Heart left ventricle (tissue), 16 donors: ENCODE results near the gene CALR. TPM values are rescaled to one million over a fixed set of nuclear protein-coding genes. Genes with fewer than 3 reads are reported as not detected.
"Not testable (repeated sequence)": the region's sequence is repeated elsewhere in the genome, so short reads cannot be mapped to it uniquely, and the experiment has no call there.

ENCODE experiments used
- ATAC-seq, 4 donors: fragments of 200-7000 bp; cut with Tn5 transposase; one replicate each; pipeline ENCODE4 v1.9.1; 2020 to 2022; ENCODE audit warnings: moderate library complexity in 4 of 4, mild to moderate bottlenecking in 3 of 4, moderate number of reproducible peaks in 1 of 4
- DNase-seq, 5 donors: peaks; one replicate each; pipeline ENCODE4 v3.0.0-alpha.2; 2020
- H3K27ac ChIP-seq, 12 donors: fragments of 200-600 bp; sonication (generic) in 4 of 12; one replicate each; pipeline versions ENCODE4 v1.5.0 to v1.8.0; 2016 to 2022; ENCODE audit warnings: mild to moderate bottlenecking in 2 of 12
- H3K27me3 ChIP-seq, 9 donors: fragments of 200-600 bp; sonication (generic) in 2 of 9; one replicate each; pipeline versions ENCODE4 v1.5.1 to v1.8.0; 2016 to 2022; ENCODE audit warnings: mild to moderate bottlenecking in 3 of 9
- H3K36me3 ChIP-seq, 9 donors: fragments of 200-600 bp; sonication (generic) in 2 of 9; one replicate each; pipeline versions ENCODE4 v1.5.0 to v1.8.0; 2018 to 2022; ENCODE audit warnings: mild to moderate bottlenecking in 2 of 9
- H3K4me1 ChIP-seq, 12 donors: fragments of 200-600 bp; sonication (generic) in 4 of 12; one replicate each; pipeline versions ENCODE4 v1.5.0 to v1.8.0; 2016 to 2022; ENCODE audit warnings: mild to moderate bottlenecking in 3 of 12
- H3K4me3 ChIP-seq, 12 donors: fragments of 200-600 bp; sonication (generic) in 4 of 12; one replicate each; pipeline versions ENCODE4 v1.5.0 to v1.8.0; 2017 to 2022; ENCODE audit warnings: mild to moderate bottlenecking in 9 of 12, moderate library complexity in 4 of 12
- H3K9me3 ChIP-seq, 12 donors: fragments of 200-600 bp; sonication (generic) in 4 of 12; one replicate each; pipeline versions ENCODE4 v1.5.0 to v1.8.0; 2016 to 2022; ENCODE audit warnings: mild to moderate bottlenecking in 1 of 12
- CTCF ChIP-seq, 12 donors: fragments of 200-600 bp; sonication (generic) in 4 of 12; IDR thresholded peaks; one replicate each; pipeline versions ENCODE4 v1.5.0 to v1.8.0; 2018 to 2022; ENCODE audit warnings: antibody characterized with exemption in 12 of 12, mild to moderate bottlenecking in 5 of 12
- POLR2A ChIP-seq, 2 donors: fragments of 450-650 bp; IDR thresholded peaks; one replicate each; pipeline ENCODE4 v1.6.1; 2017; ENCODE audit warnings: antibody characterized with exemption in 2 of 2, mild to moderate bottlenecking in 2 of 2, moderate library complexity in 2 of 2
- WGBS, 4 donors: extraction: QIAGEN DNeasy Blood & Tissue Kit in 2 of 4; methylation state at CpG; one replicate each; pipeline versions ENCODE4 v1.1.5 to v1.1.7; 2013 to 2018; 5-methylcytosine and 5-hydroxymethylcytosine counted together
- intact Hi-C, 10 donors: fragments of 100-400 bp; cut with DNase I; formaldehyde crosslinking; loops; one replicate each; pipeline versions ENCODE4 v1.11.1 to v1.14.2; 2022
- polyA plus RNA-seq, 2 donors: library from polyadenylated mRNA; stranded (reverse); fragments of 200-250 nt; gene quantifications; one replicate each; pipeline ENCODE4 v1.2.3, GENCODE V29; 2013
- total RNA-seq, 9 donors: library from RNA; depleted of rRNA in 2 of 9; stranded (reverse); fragments of >200 nt in 2 of 9; fragmentation: NEBNext Ultra II Directional in 3 of 9; extraction: Animal tissue kit (Norgen Biotek cat#: 25700) in 3 of 9; gene quantifications; one replicate each; pipeline versions ENCODE4 v1.1.0 to v1.2.4, GENCODE V29; 2016 to 2023
- donor health status: ischemic (EF 13 %, LVEDD 7.1; RV severe dilation, severe dysfunction).
- donor health status: healthy with polysubstance abuse.
- donor health status: DM: no; HTN: yes; CAD: no.
- donor health status: DM: no; HTN: no; CAD: no.
- donor health status: ischemic (EF 25% LVEDD 6.9; RV normal size, moderate dysfunction).
- donor health status: ischemic (EF 25% LVEDD 5.7; RV mildly dilated, moderate dysfunction).
- donor health status: healthy.
- donor health status: DM: yes; HTN: yes; CAD: no.
- donor health status: ischemic (EF 35%, LVEDD 5.7; RV mildly dilated, moderate dysfunction).
- donor health status: nonischemic (EF 11% LVEDD 7.7; RV severe dilation, severe dysfunction).
- donor health status: DM: yes; HTN: yes; CAD: no.
- donor health status: PGD.
- donor health status: ischemic (EF 29% LVEDD 5.4; RV normal size, mild dysfunction).
- donor health status: nonischemic (EF 23%, LVEDD 6.1; RV moderate dilation, normal function).

CALR gene
- total and polyA plus RNA-seq, 11 donors = 227 to 816 (median 380) TPM

- H3K36me3 ChIP-seq = no peaks in the 10 kb centered on the region
- H3K4me3 ChIP-seq = no peak overlapping the region
- DNase-seq (no peak), ATAC-seq (peak in 1 of 4 donors; percentile 48)
- intact Hi-C loops = no loop called here
- TF ChIP-seq POLR2A (IDR thresholded peaks at IDR 0.05) (no peak), CTCF (IDR thresholded peaks at IDR 0.05) (no peak)
- no peaks in the 10 kb centered on the region for H3K9me3 ChIP-seq
- H3K27me3 ChIP-seq = no peaks in the 10 kb centered on the region
- no peak overlapping the region for H3K27ac ChIP-seq
- 89 to 94% (median 92%) methylated on average over 9 of the region's 9 CpGs for WGBS, 4 donors
- H3K4me1 ChIP-seq = peaks cover 0 to 1% (median under 1%) of the 10 kb centered on the region in 12 donors
Measured at GRCh38 chr19:12907166-12907565, 31.2 kb upstream of the CALR start.

GRCh38 chr19:12912571-12912970, 25.8 kb upstream of the CALR start:
- 33 to 47% (median 41%) methylated on average over 4 of the region's 4 CpGs for WGBS, 4 donors
- no peaks in the 10 kb centered on the region for H3K9me3 ChIP-seq
- peak overlapping the region in 8 of 12 donors; percentile 6 to 44 (median 26) for H3K4me3 ChIP-seq
- peaks cover 0 to 25% (median 19%) of the 10 kb centered on the region in 12 donors for H3K4me1 ChIP-seq
- ATAC-seq = no peak
- DNase-seq = no peak
- no peaks in the 10 kb centered on the region for H3K27me3 ChIP-seq
- intact Hi-C loops = no loop called here
- H3K27ac ChIP-seq = peak overlapping the region in 11 of 12 donors; percentile 34 to 84 (median 64)
- H3K36me3 ChIP-seq = no peaks in the 10 kb centered on the region
- TF ChIP-seq CTCF (IDR thresholded peaks at IDR 0.05) = no peak
- no peak for TF ChIP-seq POLR2A (IDR thresholded peaks at IDR 0.05)

- ATAC-seq = peak; percentile 77 to 92 (median 85)
- Histone ChIP-seq H3K36me3 (no peaks in the 10 kb centered on the region), H3K4me3 (peak overlapping the region in 9 of 12 donors; percentile 6 to 44 (median 24)), H3K4me1 (peaks cover 0 to 25% (median 19%) of the 10 kb centered on the region in 12 donors), H3K9me3 (no peaks in the 10 kb centered on the region), H3K27ac (peak overlapping the region; percentile 34 to 84 (median 65)), H3K27me3 (no peaks in the 10 kb centered on the region)
- TF ChIP-seq CTCF (IDR thresholded peaks at IDR 0.05) (no peak), POLR2A (IDR thresholded peaks at IDR 0.05) (no peak)
- peak; percentile 73 to 85 (median 79) for DNase-seq
- intact Hi-C loops = no loop called here
- 1 to 5% (median 3%) methylated on average over 15 to 22 of the region's 22 CpGs for WGBS, 4 donors
Measured at GRCh38 chr19:12913011-12913561, 25.3 kb upstream of the CALR start.

- H3K9me3 ChIP-seq = no peaks in the 10 kb centered on the region
- H3K36me3 ChIP-seq = no peaks in the 10 kb centered on the region
- no peak overlapping the region for H3K4me3 ChIP-seq
- no peaks in the 10 kb centered on the region for H3K27me3 ChIP-seq
- 47 to 51% (median 48%) methylated on average over 11 to 12 of the region's 12 CpGs for WGBS, 4 donors
- peaks cover 3 to 29% (median 21%) of the 10 kb centered on the region in 12 donors for H3K4me1 ChIP-seq
- DNase-seq (no peak), ATAC-seq (peak; percentile 4 to 25 (median 16))
- intact Hi-C loops = no loop called here
- TF ChIP-seq POLR2A (IDR thresholded peaks at IDR 0.05) (no peak), CTCF (IDR thresholded peaks at IDR 0.05) (no peak)
- peak overlapping the region in 11 of 12 donors; percentile 43 to 84 (median 66) for H3K27ac ChIP-seq
Measured at GRCh38 chr19:12913851-12914690, 24.3 kb upstream of the CALR start.

- not testable (repeated sequence) for ATAC-seq
Measured at GRCh38 chr19:12915860-12916259, 22.5 kb upstream of the CALR start.

More at GRCh38 chr19:12915860-12916259, 22.5 kb upstream of the CALR start:
- H3K27ac ChIP-seq, H3K27me3 ChIP-seq, intact Hi-C loops, H3K9me3 ChIP-seq, H3K4me3 ChIP-seq, H3K36me3 ChIP-seq, DNase-seq: not testable (repeated sequence)
- H3K4me1 ChIP-seq = peaks cover 3 to 29% (median 22%) of the 10 kb centered on the region in 12 donors
- 86 to 90% (median 88%) methylated on average over 4 of the region's 4 CpGs for WGBS, 4 donors
